HepG2 (cell line): ENCODE data around the gene AIFM1. TPM values are rescaled to one million over a fixed set of nuclear protein-coding genes. Genes with fewer than 3 reads are reported as not detected.

Experiments used
- ATAC-seq: fragments of 200-7000 bp; cut with Tn5 transposase; 3 replicates; pipeline ENCODE4 v1.9.1; 2020; ENCODE audit warnings: mild to moderate bottlenecking, moderate library complexity
- BruUV-seq: library from RNA; stranded (reverse); fragments of 400-500 nt; replicated peaks from 2 replicates; lab custom pipeline; 2021; lab: Mats Ljungman, UMichigan
- CTCF ChIA-PET: fragments of 300-600 bp; formaldehyde crosslinking; extraction: SDS; loops from one replicate; lab custom pipeline; 2021; ENCODE audit warnings: low total read pairs, inconsistent platforms, low intra/inter-chr PET ratio; lab: Yijun Ruan, JAX
- POLR2A ChIA-PET: fragments of 350-600 bp; sonication (Branson Sonifier 250); formaldehyde crosslinking; loops from one replicate; lab custom pipeline; 2020; ENCODE audit warnings: antibody characterized with exemption, inconsistent platforms; lab: Yijun Ruan, JAX
- DNase-seq: peaks from one replicate; pipeline ENCODE4 v3.0.0-alpha.2; 2015; ENCODE audit warnings: low spot score
- FAIRE-seq: peaks from 3 replicates; lab custom pipeline; 2011; peaks lifted over from hg19 to GRCh38; lab: Jason Lieb, UNC
- H2AFZ ChIP-seq: one replicate; pipeline ENCODE4 v1.6.1; 2011; ENCODE audit warnings: low read length, inconsistent platforms
- H3K27ac ChIP-seq: fragments of 300-600 bp; 3 replicates; pipeline ENCODE4 v1.8.0; 2011; ENCODE audit warnings: mixed run types, mild to moderate bottlenecking, mixed read lengths, low read length, inconsistent platforms; ENCODE audit not compliant: insufficient read depth; ENCODE audit errors: extremely low read length
- H3K27me3 ChIP-seq, 2 experiments: fragments of 200-600 bp in 1 of 2; 2 replicates in 1 of 2; 3 replicates in 1 of 2; pipeline versions ENCODE4 v1.6.0 to v1.8.0; 2011; ENCODE audit warnings: low read length in 2 of 2, mild to moderate bottlenecking in 2 of 2, moderate library complexity in 2 of 2, inconsistent platforms in 1 of 2; ENCODE audit not compliant: insufficient read depth in 2 of 2, control insufficient read depth in 1 of 2
- H3K36me3 ChIP-seq, 2 experiments: fragments of 200-600 bp in 1 of 2; replicated peaks in 1 of 2; 2 replicates in 1 of 2; 3 replicates in 1 of 2; pipeline versions ENCODE4 v1.5.1 to v1.8.0; 2011; ENCODE audit warnings: low read length in 2 of 2, inconsistent platforms in 1 of 2; ENCODE audit not compliant: insufficient read depth in 2 of 2, control insufficient read depth in 1 of 2
- H3K4me1 ChIP-seq: 2 replicates; pipeline ENCODE4 v1.5.1; 2012; ENCODE audit warnings: low read length, inconsistent platforms; ENCODE audit not compliant: insufficient read depth
- H3K4me2 ChIP-seq: 2 replicates; pipeline ENCODE4 v1.6.0; 2011; ENCODE audit warnings: low read depth, low read length, inconsistent platforms
- H3K4me3 ChIP-seq, 3 experiments: fragments of 200-600 bp in 1 of 3; sonication (generic), shearing (Covaris generic) in 1 of 3; replicated peaks in 1 of 3; 2 replicates each; pipeline ENCODE4 v1.5.1; 2011 to 2016; ENCODE audit warnings: low read length in 3 of 3, inconsistent platforms in 2 of 3, low read depth in 2 of 3, mild to moderate bottlenecking in 2 of 3, control low read depth in 1 of 3, mixed read lengths in 1 of 3; ENCODE audit not compliant: insufficient read depth in 1 of 3
- H3K79me2 ChIP-seq: one replicate; pipeline ENCODE4 v1.6.1; 2011; ENCODE audit warnings: low read length, inconsistent platforms; ENCODE audit not compliant: insufficient read depth
- H3K9ac ChIP-seq: 2 replicates; pipeline ENCODE4 v1.6.0; 2011; ENCODE audit warnings: mild to moderate bottlenecking, low read depth, low read length, inconsistent platforms; ENCODE audit not compliant: insufficient read depth
- H3K9me3 ChIP-seq: 2 replicates; pipeline ENCODE4 v1.5.1; 2012; ENCODE audit warnings: mild to moderate bottlenecking, low read length
- H4K20me1 ChIP-seq: 2 replicates; pipeline ENCODE4 v1.6.0; 2011; ENCODE audit warnings: inconsistent platforms, mild to moderate bottlenecking, low read length, moderate library complexity; ENCODE audit not compliant: insufficient read depth
- POLR2AphosphoS2 ChIP-seq: IDR thresholded peaks from 2 replicates; pipeline ENCODE4 v1.6.1; 2011; ENCODE audit warnings: low read depth, low read length, improper control_type of control experiment
- RFX3 ChIP-seq: IDR thresholded peaks from 2 replicates; pipeline ENCODE4 v1.6.1; 2016; ENCODE audit warnings: missing biosample characterization, missing genetic modification reagents
- RFXANK ChIP-seq: IDR thresholded peaks from 2 replicates; pipeline ENCODE4 v1.6.1; 2016
- ZFP1 ChIP-seq: IDR thresholded peaks from 2 replicates; pipeline ENCODE4 v1.6.1; 2016
- ZFX ChIP-seq: sonication (generic); formaldehyde crosslinking; IDR thresholded peaks from 2 replicates; pipeline ENCODE4 v1.4.0; 2020; ENCODE audit warnings: mild to moderate bottlenecking, low read depth, missing genetic modification reagents, moderate library complexity
- ZNF468 ChIP-seq: sonication (generic); formaldehyde crosslinking; IDR thresholded peaks from 2 replicates; pipeline ENCODE4 v1.8.0; 2022; ENCODE audit warnings: mild to moderate bottlenecking, moderate library complexity, missing genetic modification reagents
- ZNF496 ChIP-seq: sonication (generic); formaldehyde crosslinking; IDR thresholded peaks from 2 replicates; pipeline ENCODE4 v1.8.1; 2023; ENCODE audit warnings: mild to moderate bottlenecking, moderate library complexity, missing genetic modification reagents; ENCODE audit not compliant: insufficient replicate concordance
- ZNF788 ChIP-seq: sonication (generic); formaldehyde crosslinking; IDR thresholded peaks from 2 replicates; pipeline ENCODE4 v1.5.0; 2020; ENCODE audit warnings: mild to moderate bottlenecking, missing genetic modification reagents, borderline replicate concordance
- WGBS: methylation state at CpG from one replicate; pipeline ENCODE4 v1.1.6; 2017; ENCODE audit warnings: low lambda C conversion rate; 5-methylcytosine and 5-hydroxymethylcytosine counted together
- in situ Hi-C: cut with HindIII; loops from 2 replicates; pipeline ENCODE4 v1.10.0; 2017; ENCODE audit warnings: low pct_unique_long_range_greater_than_20kb; ENCODE audit not compliant: extremely low pct_ligation_motif_present
- intact Hi-C: fragments of 100-400 bp; cut with micrococcal nuclease; formaldehyde crosslinking; loops from one replicate; pipeline ENCODE4 v1.10.0; 2022; ENCODE audit not compliant: unreplicated experiment
- polyA plus RNA-seq, 8 experiments: library from polyadenylated mRNA; depleted of rRNA in 3 of 8; stranded (reverse) in 7 of 8; unstranded in 1 of 8; fragments of >200 nt; fragmentation: Illumina TruSeq in 4 of 8; extraction: Trizol in 4 of 8; gene quantifications; 2 replicates each; pipeline versions ENCODE4 v1.2.1 to v1.2.3, GENCODE V29; 2011 to 2016; ENCODE audit warnings: low read depth in 4 of 8, missing spikeins in 1 of 8, mixed read lengths in 1 of 8; ENCODE audit not compliant: insufficient read depth in 1 of 8
- total RNA-seq, 5 experiments: library from RNA; depleted of rRNA; stranded (reverse); fragments of >200 nt; fragmentation: Illumina TruSeq; extraction: Trizol; gene quantifications; 2 replicates each; pipeline ENCODE4 v1.2.3, GENCODE V29; 2016; ENCODE audit warnings: low read depth in 1 of 5
- TF ChIP-seq, protein P1 (sequence below): sonication (generic); formaldehyde crosslinking; IDR thresholded peaks from 2 replicates; pipeline ENCODE4 v1.4.0; 2020; ENCODE audit warnings: mild to moderate bottlenecking, missing genetic modification reagents, borderline replicate concordance
- TF ChIP-seq, protein P2 (sequence below): IDR thresholded peaks from 2 replicates; pipeline ENCODE4 v1.6.1; 2016; ENCODE audit warnings: low read depth, control low read depth
- TF ChIP-seq, protein P3 (sequence below): IDR thresholded peaks from 2 replicates; pipeline ENCODE4 v1.6.1; 2016; ENCODE audit warnings: missing compliant biosample characterization, missing genetic modification reagents, borderline replicate concordance

The AIFM1 gene
- total and polyA plus RNA-seq, 2 of the 13 experiments (the other 11 are each of a cell fraction or from before 2014, with no cell fraction given), result 42.8 to 46.9 TPM

DNA sequence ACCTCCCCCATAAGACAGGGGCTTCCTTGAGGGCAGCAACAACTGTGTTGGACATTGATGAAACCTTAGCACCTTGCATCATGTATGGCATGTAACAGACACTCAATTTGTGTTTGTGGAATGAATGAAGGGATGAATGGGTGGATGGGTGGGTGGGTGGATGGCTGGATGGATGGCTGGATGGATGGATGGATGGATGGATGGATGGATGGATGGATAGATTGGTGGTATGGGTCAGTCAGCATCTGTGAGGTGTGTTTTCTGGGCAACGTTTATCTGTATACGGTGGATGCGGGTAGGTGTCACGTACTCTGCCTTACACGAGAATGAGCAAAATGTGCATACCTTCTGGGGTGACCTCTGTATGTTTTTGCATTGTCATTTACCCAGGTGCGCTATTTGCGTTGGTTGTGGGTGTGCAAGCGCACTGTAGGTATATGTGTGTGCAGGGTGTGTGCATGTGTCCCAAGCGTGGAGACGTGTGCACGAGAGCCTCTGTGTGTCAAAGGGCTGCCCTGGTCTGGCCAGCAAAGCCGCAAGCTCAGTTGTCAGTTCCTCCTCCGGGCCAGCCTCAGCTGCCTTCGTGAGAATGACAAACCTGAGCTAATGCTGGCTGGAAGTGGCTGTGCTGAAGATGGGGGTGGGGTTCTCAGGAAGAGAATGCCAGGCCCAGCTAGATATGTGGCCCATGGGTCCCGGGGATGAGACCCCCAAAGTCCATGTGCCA lies 81.8 kb downstream of the AIFM1 start:
- H4K20me1 ChIP-seq, result no peaks in the 10 kb centered on the region
- no TSS peak for BruUV-seq
- H3K4me1 ChIP-seq, result peaks cover 9% of the 10 kb centered on the region
- no peak overlapping the region for H3K4me3 ChIP-seq
- no peak overlapping the region for H2AFZ ChIP-seq
- no peaks in the 10 kb centered on the region for H3K9me3 ChIP-seq
- no peak overlapping the region for H3K27ac ChIP-seq
- H3K79me2 ChIP-seq, result no peaks in the 10 kb centered on the region
- DNase-seq (no peak), FAIRE-seq (no peak), ATAC-seq (no peak)
- no peak overlapping the region for H3K9ac ChIP-seq
- WGBS, result 89% methylated on average over 7 of the region's 15 CpGs
- intact Hi-C loops (no loop called here), in situ Hi-C loops (loop anchor here (5.0 kb wide), 2 partner anchors 33 to 108 kb away; no protein-coding TSS in a partner anchor)
- no peak overlapping the region for H3K4me2 ChIP-seq
- POLR2A ChIA-PET, result no interaction called here
- TF ChIP-seq ZFP1 (CRISPR knock-in tag), result no peak
- TF ChIP-seq RFX3, result no peak
- TF ChIP-seq, protein P1, sequence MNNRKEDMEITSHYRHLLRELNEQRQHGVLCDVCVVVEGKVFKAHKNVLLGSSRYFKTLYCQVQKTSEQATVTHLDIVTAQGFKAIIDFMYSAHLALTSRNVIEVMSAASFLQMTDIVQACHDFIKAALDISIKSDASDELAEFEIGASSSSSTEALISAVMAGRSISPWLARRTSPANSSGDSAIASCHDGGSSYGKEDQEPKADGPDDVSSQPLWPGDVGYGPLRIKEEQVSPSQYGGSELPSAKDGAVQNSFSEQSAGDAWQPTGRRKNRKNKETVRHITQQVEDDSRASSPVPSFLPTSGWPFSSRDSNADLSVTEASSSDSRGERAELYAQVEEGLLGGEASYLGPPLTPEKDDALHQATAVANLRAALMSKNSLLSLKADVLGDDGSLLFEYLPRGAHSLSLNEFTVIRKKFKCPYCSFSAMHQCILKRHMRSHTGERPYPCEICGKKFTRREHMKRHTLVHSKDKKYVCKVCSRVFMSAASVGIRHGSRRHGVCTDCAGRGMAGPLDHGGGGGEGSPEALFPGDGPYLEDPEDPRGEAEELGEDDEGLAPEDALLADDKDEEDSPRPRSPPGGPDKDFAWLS, result no peak
- no peak for TF ChIP-seq POLR2AphosphoS2
- TF ChIP-seq, protein P2, sequence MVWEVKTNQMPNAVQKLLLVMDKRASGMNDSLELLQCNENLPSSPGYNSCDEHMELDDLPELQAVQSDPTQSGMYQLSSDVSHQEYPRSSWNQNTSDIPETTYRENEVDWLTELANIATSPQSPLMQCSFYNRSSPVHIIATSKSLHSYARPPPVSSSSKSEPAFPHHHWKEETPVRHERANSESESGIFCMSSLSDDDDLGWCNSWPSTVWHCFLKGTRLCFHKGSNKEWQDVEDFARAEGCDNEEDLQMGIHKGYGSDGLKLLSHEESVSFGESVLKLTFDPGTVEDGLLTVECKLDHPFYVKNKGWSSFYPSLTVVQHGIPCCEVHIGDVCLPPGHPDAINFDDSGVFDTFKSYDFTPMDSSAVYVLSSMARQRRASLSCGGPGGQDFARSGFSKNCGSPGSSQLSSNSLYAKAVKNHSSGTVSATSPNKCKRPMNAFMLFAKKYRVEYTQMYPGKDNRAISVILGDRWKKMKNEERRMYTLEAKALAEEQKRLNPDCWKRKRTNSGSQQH (CRISPR knock-in tag), result no peak
- no peak for TF ChIP-seq RFXANK (CRISPR knock-in tag)
- no peak for TF ChIP-seq ZNF788 (CRISPR knock-in tag)
- TF ChIP-seq ZNF496 (CRISPR knock-in tag), result no peak
- no peak for TF ChIP-seq ZNF468
- TF ChIP-seq, protein P3, sequence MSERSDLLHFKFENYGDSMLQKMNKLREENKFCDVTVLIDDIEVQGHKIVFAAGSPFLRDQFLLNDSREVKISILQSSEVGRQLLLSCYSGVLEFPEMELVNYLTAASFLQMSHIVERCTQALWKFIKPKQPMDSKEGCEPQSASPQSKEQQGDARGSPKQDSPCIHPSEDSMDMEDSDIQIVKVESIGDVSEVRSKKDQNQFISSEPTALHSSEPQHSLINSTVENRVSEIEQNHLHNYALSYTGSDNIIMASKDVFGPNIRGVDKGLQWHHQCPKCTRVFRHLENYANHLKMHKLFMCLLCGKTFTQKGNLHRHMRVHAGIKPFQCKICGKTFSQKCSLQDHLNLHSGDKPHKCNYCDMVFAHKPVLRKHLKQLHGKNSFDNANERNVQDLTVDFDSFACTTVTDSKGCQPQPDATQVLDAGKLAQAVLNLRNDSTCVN, result no peak
- no peak for TF ChIP-seq ZFX (CRISPR knock-in tag)
- H3K27me3 ChIP-seq, result no peaks in the 10 kb centered on the region
- CTCF ChIA-PET, result no interaction called here
- no peaks in the 10 kb centered on the region for H3K36me3 ChIP-seq
